H9 (cell line): ENCODE measurements around the gene PCNX2. TPM values are rescaled to one million over a fixed set of nuclear protein-coding genes. Genes with fewer than 3 reads are reported as not detected.

Source experiments
- DNase-seq: peaks from one replicate; pipeline ENCODE4 v3.0.0-alpha.2; 2017
- H2AFZ ChIP-seq: one replicate; pipeline ENCODE4 v1.6.1; 2013; ENCODE audit warnings: mild to moderate bottlenecking, low read length, control low read depth, moderate library complexity
- H2AK5ac ChIP-seq: 2 replicates; pipeline ENCODE4 v1.6.1; 2013; ENCODE audit warnings: low read length, control low read depth, mixed read lengths; ENCODE audit not compliant: insufficient read length
- H2BK120ac ChIP-seq: one replicate; pipeline ENCODE4 v1.6.1; 2013; ENCODE audit warnings: low read depth, mild to moderate bottlenecking, low read length, control low read depth, inconsistent platforms; ENCODE audit not compliant: poor library complexity, severe bottlenecking
- H2BK12ac ChIP-seq: 2 replicates; pipeline ENCODE4 v1.6.1; 2013; ENCODE audit warnings: low read length, control low read depth, mixed read lengths, low read depth; ENCODE audit not compliant: insufficient read length
- H2BK15ac ChIP-seq: 2 replicates; pipeline ENCODE4 v1.6.1; 2013; ENCODE audit warnings: low read depth, low read length, control low read depth
- H2BK20ac ChIP-seq: one replicate; pipeline ENCODE4 v1.6.1; 2013; ENCODE audit warnings: low read depth, mild to moderate bottlenecking, low read length, control low read depth, inconsistent platforms; ENCODE audit not compliant: poor library complexity, severe bottlenecking
- H2BK5ac ChIP-seq: 2 replicates; pipeline ENCODE4 v1.6.1; 2013; ENCODE audit warnings: low read length, control low read depth, mixed read lengths; ENCODE audit not compliant: insufficient read length
- H3K14ac ChIP-seq: 2 replicates; pipeline ENCODE4 v1.6.1; 2013; ENCODE audit warnings: low read length, control low read depth; ENCODE audit not compliant: insufficient read depth
- H3K18ac ChIP-seq: 2 replicates; pipeline ENCODE4 v1.6.1; 2013; ENCODE audit warnings: low read depth, mild to moderate bottlenecking, mixed read lengths, low read length, control low read depth; ENCODE audit not compliant: insufficient read length
- H3K23ac ChIP-seq: 2 replicates; pipeline ENCODE4 v1.6.1; 2013; ENCODE audit warnings: low read length, control low read depth, mixed read lengths, low read depth; ENCODE audit not compliant: insufficient read length
- H3K23me2 ChIP-seq: 2 replicates; pipeline ENCODE4 v1.6.1; 2013; ENCODE audit warnings: low read depth, mild to moderate bottlenecking, mixed read lengths, low read length, control low read depth; ENCODE audit not compliant: insufficient read length, poor library complexity, severe bottlenecking
- H3K27ac ChIP-seq: 2 replicates; pipeline ENCODE4 v1.5.1; 2013; ENCODE audit warnings: low read length, control low read depth, mixed read lengths, low read depth; ENCODE audit not compliant: insufficient read length
- H3K27me3 ChIP-seq: 2 replicates; pipeline ENCODE4 v1.6.1; 2013; ENCODE audit warnings: low read length, control low read depth, inconsistent platforms; ENCODE audit not compliant: insufficient read depth
- H3K4ac ChIP-seq: 2 replicates; pipeline ENCODE4 v1.6.1; 2013; ENCODE audit warnings: low read depth, mild to moderate bottlenecking, control low read depth, inconsistent platforms, low read length, moderate library complexity
- H3K4me1 ChIP-seq: 2 replicates; pipeline ENCODE4 v1.6.1; 2013; ENCODE audit warnings: low read length, control low read depth, inconsistent platforms; ENCODE audit not compliant: insufficient read depth
- H3K4me2 ChIP-seq: 2 replicates; pipeline ENCODE4 v1.6.1; 2013; ENCODE audit warnings: low read length, control low read depth, mixed read lengths; ENCODE audit not compliant: insufficient read length, insufficient read depth
- H3K56ac ChIP-seq: 2 replicates; pipeline ENCODE4 v1.6.1; 2013; ENCODE audit warnings: low read depth, mild to moderate bottlenecking, mixed read lengths, low read length, control low read depth; ENCODE audit not compliant: insufficient read length
- H3K79me1 ChIP-seq: 2 replicates; pipeline ENCODE4 v1.6.1; 2013; ENCODE audit warnings: low read depth, mild to moderate bottlenecking, moderate library complexity, low read length, control low read depth, inconsistent platforms; ENCODE audit not compliant: insufficient read depth, poor library complexity, severe bottlenecking
- H3K79me2 ChIP-seq: 2 replicates; pipeline ENCODE4 v1.6.1; 2013; ENCODE audit warnings: low read length, control low read depth, inconsistent platforms; ENCODE audit not compliant: insufficient read depth
- H3K9ac ChIP-seq: 2 replicates; pipeline ENCODE4 v1.6.1; 2013; ENCODE audit warnings: low read length, control low read depth, mixed read lengths; ENCODE audit not compliant: insufficient read length; ENCODE audit errors: extremely low read depth
- H3K9me3 ChIP-seq: one replicate; pipeline ENCODE4 v1.6.1; 2013; ENCODE audit warnings: low read depth, low read length, inconsistent platforms; ENCODE audit not compliant: control insufficient read depth
- H3T11ph ChIP-seq: one replicate; pipeline ENCODE4 v1.6.1; 2013; ENCODE audit warnings: mild to moderate bottlenecking, low read length, control low read depth, inconsistent platforms
- H4K20me1 ChIP-seq: one replicate; pipeline ENCODE4 v1.6.1; 2013; ENCODE audit not compliant: control insufficient read depth, insufficient read length, insufficient read depth
- H4K5ac ChIP-seq: 2 replicates; pipeline ENCODE4 v1.6.1; 2013; ENCODE audit warnings: low read depth, mild to moderate bottlenecking, mixed read lengths, low read length, control low read depth; ENCODE audit not compliant: insufficient read length
- H4K8ac ChIP-seq: replicated peaks from 2 replicates; pipeline ENCODE4 v1.6.1; 2013; ENCODE audit warnings: low read length, control low read depth, mixed read lengths, low read depth; ENCODE audit not compliant: insufficient read length
- H4K91ac ChIP-seq: 2 replicates; pipeline ENCODE4 v1.6.1; 2013; ENCODE audit warnings: low read depth, mild to moderate bottlenecking, moderate library complexity, mixed read lengths, low read length, control low read depth; ENCODE audit not compliant: insufficient read length
- H3K27ac Mint-ChIP-seq, 3 experiments: 2 replicates in 2 of 3; 3 replicates in 1 of 3; pipeline ENCODE4 v1.8.0; 2020 to 2021; ENCODE audit warnings: mixed read lengths in 3 of 3, mild to moderate bottlenecking in 1 of 3, moderate library complexity in 1 of 3
- H3K27me3 Mint-ChIP-seq: 2 replicates; pipeline ENCODE4 v1.8.0; 2021; ENCODE audit warnings: low read depth, mild to moderate bottlenecking, moderate library complexity, mixed read lengths
- H3K36me3 Mint-ChIP-seq, 3 experiments: 2 replicates in 2 of 3; 3 replicates in 1 of 3; pipeline ENCODE4 v1.8.0; 2020 to 2021; ENCODE audit warnings: low read depth in 3 of 3, mixed read lengths in 3 of 3; ENCODE audit not compliant: insufficient read depth in 1 of 3
- H3K4me1 Mint-ChIP-seq, 2 experiments: 2 replicates each; pipeline ENCODE4 v1.8.0; 2020; ENCODE audit warnings: mixed read lengths in 2 of 2
- H3K4me3 Mint-ChIP-seq, 2 experiments: 2 replicates in 1 of 2; 3 replicates in 1 of 2; pipeline ENCODE4 v1.8.0; 2020 to 2021; ENCODE audit warnings: mild to moderate bottlenecking in 2 of 2, mixed read lengths in 2 of 2, moderate library complexity in 1 of 2
- H3K9me3 Mint-ChIP-seq, 2 experiments: 2 replicates in 1 of 2; 3 replicates in 1 of 2; pipeline ENCODE4 v1.8.0; 2020; ENCODE audit warnings: mild to moderate bottlenecking in 2 of 2, mixed read lengths in 2 of 2, moderate library complexity in 1 of 2
- CTCF ChIP-seq: fragments of 200-600 bp; sonication (generic); conservative IDR thresholded peaks from 3 replicates; pipeline ENCODE4 v1.8.0; 2021; ENCODE audit warnings: antibody characterized with exemption, mild to moderate bottlenecking
- WGBS: extraction: QIAGEN DNeasy Blood & Tissue Kit; methylation state at CpG from one replicate; pipeline ENCODE4 v1.1.7; 2013; ENCODE audit warnings: missing lambda C conversion rate, low lambda C conversion rate, mixed read lengths; ENCODE audit not compliant: insufficient read length; ENCODE audit errors: extremely low coverage; 5-methylcytosine and 5-hydroxymethylcytosine counted together
- total RNA-seq: library from RNA; stranded (reverse); gene quantifications from 2 replicates; pipeline ENCODE4 v1.2.1, GENCODE V29; 2021

The PCNX2 gene
- total RNA-seq, 1 experiment from 2014 or later = 45.1 TPM

DNA sequence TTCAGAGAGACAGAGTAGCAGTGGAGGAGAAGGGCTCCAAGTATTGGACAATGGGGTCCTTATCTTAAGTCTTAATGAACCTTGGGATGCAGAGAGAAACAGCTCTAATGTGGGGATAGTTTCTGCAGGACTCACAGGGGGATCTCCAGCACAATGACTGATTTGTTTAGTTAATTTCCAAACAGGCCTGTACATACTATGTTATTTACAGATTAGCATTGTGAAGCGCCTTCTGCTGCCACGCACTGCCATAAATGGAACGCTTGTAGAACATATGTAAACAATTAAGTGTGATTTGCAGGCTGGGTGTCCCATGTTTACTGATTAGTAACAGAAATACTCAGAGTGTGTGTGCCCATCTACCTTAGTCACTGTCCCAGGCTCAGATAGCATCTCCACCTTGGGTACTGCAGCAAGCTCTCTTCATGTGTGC lies 289.0 kb downstream of the PCNX2 start:
- Histone ChIP-seq H3K27me3 (no peaks in the 10 kb centered on the region), H3K9me3 (no peaks in the 10 kb centered on the region), H2BK120ac (no peak overlapping the region), H3K79me1 (no peaks in the 10 kb centered on the region), H4K91ac (no peak overlapping the region), H3K56ac (no peak overlapping the region), H4K8ac (no peak overlapping the region), H4K20me1 (no peaks in the 10 kb centered on the region), H2BK20ac (no peak overlapping the region), H3T11ph (no peak overlapping the region), H3K27ac (no peak overlapping the region), H3K14ac (no peak overlapping the region; the same call in 1 of the 2 replicates), H3K9ac (no peak overlapping the region), H2BK12ac (no peak overlapping the region), H3K23ac (no peak overlapping the region), H3K18ac (no peak overlapping the region), H4K5ac (no peak overlapping the region), H3K4ac (no peak overlapping the region), H2AFZ (no peak overlapping the region), H3K4me2 (no peak overlapping the region), H3K23me2 (no peaks in the 10 kb centered on the region), H2BK15ac (no peak overlapping the region), H2BK5ac (no peak overlapping the region), H3K4me1 (no peaks in the 10 kb centered on the region), H3K79me2 (no peaks in the 10 kb centered on the region), H2AK5ac (no peak overlapping the region)
- Mint-ChIP-seq H3K4me3 (no peak overlapping the region), H3K36me3 (peaks cover 8 to 22% (median 20%) of the 10 kb centered on the region in 3 experiments), H3K9me3 (peaks cover 3 to 5% of the 10 kb centered on the region in 2 experiments; a peak in 3 of 5 replicates), H3K27ac (peak overlapping the region in 1 of 3 experiments; percentile 46; a peak in 2 of 7 replicates), H3K27me3 (no peaks in the 10 kb centered on the region), H3K4me1 (no peaks in the 10 kb centered on the region)
- no CpG with 5 or more reads among the region's 3 CpGs for WGBS
- no peak for DNase-seq
- TF ChIP-seq CTCF = no peak
